ENCODE measurements around the gene MEX3D.

The MEX3D gene

GRCh38 chr19:1576242-1577089, 8.3 kb upstream of the MEX3D start:
- intact Hi-C loops (cut with DNase I): no loop called here
- DNase-seq: no peak

GRCh38 chr19:1575323-1576241, 7.5 kb upstream of the MEX3D start:
- DNase-seq: no peak
- intact Hi-C loops (cut with DNase I): no loop called here

- intact Hi-C loops (cut with DNase I): no loop called here
- DNase-seq: no peak
Measured at GRCh38 chr19:1574354-1575136, 6.4 kb upstream of the MEX3D start.

GRCh38 chr19:1572795-1573194, 4.7 kb upstream of the MEX3D start:
- no peak for DNase-seq
- intact Hi-C loops (cut with DNase I): no loop called here

- intact Hi-C loops (cut with DNase I): no loop called here
- DNase-seq: no peak
Measured at GRCh38 chr19:1571358-1571757, 3.2 kb upstream of the MEX3D start.

- no peak for DNase-seq
- intact Hi-C loops (cut with DNase I): no loop called here
Measured at GRCh38 chr19:1570836-1571235, 2.7 kb upstream of the MEX3D start.

- DNase-seq: no peak
- intact Hi-C loops (cut with DNase I): no loop called here
Measured at GRCh38 chr19:1569997-1570396, 1.9 kb upstream of the MEX3D start.

GRCh38 chr19:1567848-1568227, 287 bp downstream of the MEX3D start:
- intact Hi-C loops (cut with DNase I): no loop called here
- peak in 1 of 42 donors; percentile 13 for DNase-seq

GRCh38 chr19:1567116-1567847, 843 bp downstream of the MEX3D start:
- peak in 3 of 42 donors; percentile 14 to 27 (median 16) for DNase-seq
- intact Hi-C loops (cut with DNase I): no loop called here

- intact Hi-C loops (cut with DNase I): no loop called here
Measured at GRCh38 chr19:1566392-1567115, 1.6 kb downstream of the MEX3D start.

GRCh38 chr19:1563251-1563650, 4.9 kb downstream of the MEX3D start:
- DNase-seq: no peak
- intact Hi-C loops (cut with DNase I): no loop called here

More at GRCh38 chr19:1566392-1567115, 1.6 kb downstream of the MEX3D start:
- DNase-seq: peak; percentile 76 to 94 (median 88)

- no peak for DNase-seq
- intact Hi-C loops (cut with DNase I): no loop called here
Measured at GRCh38 chr19:1561236-1561842, 6.8 kb downstream of the MEX3D start.

- intact Hi-C loops (cut with DNase I): no loop called here
- no peak for DNase-seq
Measured at GRCh38 chr19:1560286-1560882, 7.7 kb downstream of the MEX3D start.

GRCh38 chr19:1558552-1558951, 9.6 kb downstream of the MEX3D start:
- no peak for DNase-seq
- intact Hi-C loops (cut with DNase I): no loop called here

- intact Hi-C loops (cut with DNase I): no loop called here
- DNase-seq: no peak
Measured at GRCh38 chr19:1556390-1557070, 11.6 kb downstream of the MEX3D start.

- no peak for DNase-seq
- intact Hi-C loops (cut with DNase I): no loop called here
Measured at GRCh38 chr19:1555487-1556389, 12.4 kb downstream of the MEX3D start.
